ENCODE data around the gene PEPD.

The PEPD gene

GRCh38 chr19:33476151-33476707, 45.4 kb downstream of the PEPD start:
- no peak for DNase-seq (ENCODE audit: low read depth in 1 of 2, low spot score in 1 of 2)

GRCh38 chr19:33473653-33474305, 47.8 kb downstream of the PEPD start:
- no peak for DNase-seq (ENCODE audit: low read depth in 1 of 2, low spot score in 1 of 2)

GRCh38 chr19:33472691-33473652, 48.6 kb downstream of the PEPD start:
- no peak for DNase-seq (ENCODE audit: low read depth in 1 of 2, low spot score in 1 of 2)

GRCh38 chr19:33472226-33472625, 49.4 kb downstream of the PEPD start:
- no peak for DNase-seq (ENCODE audit: low read depth in 1 of 2, low spot score in 1 of 2)

- DNase-seq (ENCODE audit: low read depth in 1 of 2, low spot score in 1 of 2), result no peak
These were observed 50.2 kb downstream of the PEPD start for GRCh38 chr19:33471111-33471996.

- DNase-seq (ENCODE audit: low read depth in 1 of 2, low spot score in 1 of 2), result no peak
These were observed 50.9 kb downstream of the PEPD start for GRCh38 chr19:33470686-33471085.

- DNase-seq (ENCODE audit: low read depth in 1 of 2, low spot score in 1 of 2), result no peak
These were observed 51.6 kb downstream of the PEPD start for GRCh38 chr19:33470040-33470330.

GRCh38 chr19:33469171-33470039, 52.2 kb downstream of the PEPD start:
- no peak for DNase-seq (ENCODE audit: low read depth in 1 of 2, low spot score in 1 of 2)

- no peak for DNase-seq (ENCODE audit: low read depth in 1 of 2, low spot score in 1 of 2)
These were observed 53.0 kb downstream of the PEPD start for GRCh38 chr19:33468361-33469170.

GRCh38 chr19:33467851-33468250, 53.7 kb downstream of the PEPD start:
- DNase-seq (ENCODE audit: low read depth in 1 of 2, low spot score in 1 of 2), result no peak

GRCh38 chr19:33465834-33466233, 55.8 kb downstream of the PEPD start:
- DNase-seq (ENCODE audit: low read depth in 1 of 2, low spot score in 1 of 2), result no peak

GRCh38 chr19:33465371-33465770, 56.2 kb downstream of the PEPD start:
- no peak for DNase-seq (ENCODE audit: low read depth in 1 of 2, low spot score in 1 of 2)

GRCh38 chr19:33464733-33465115, 56.9 kb downstream of the PEPD start:
- no peak for DNase-seq (ENCODE audit: low read depth in 1 of 2, low spot score in 1 of 2)

- no peak for DNase-seq (ENCODE audit: low read depth in 1 of 2, low spot score in 1 of 2)
These were observed 57.4 kb downstream of the PEPD start for GRCh38 chr19:33464010-33464732.

GRCh38 chr19:33463199-33463598, 58.4 kb downstream of the PEPD start:
- no peak for DNase-seq (ENCODE audit: low read depth in 1 of 2, low spot score in 1 of 2)

- DNase-seq (ENCODE audit: low read depth in 1 of 2, low spot score in 1 of 2), result no peak
These were observed 59.3 kb downstream of the PEPD start for GRCh38 chr19:33462112-33462791.

GRCh38 chr19:33461256-33462111, 60.1 kb downstream of the PEPD start:
- DNase-seq (ENCODE audit: low read depth in 1 of 2, low spot score in 1 of 2), result no peak

Measured in activated CD4-positive, alpha-beta T cell treated with anti-CD3 and anti-CD28 coated beads, Interleukin-2, amount 50 U/mL, for 24 hours (primary cell).